A549 (cell line): Measurements from ENCODE around the gene MACC1. TPM values are rescaled to one million over a fixed set of nuclear protein-coding genes. Genes with fewer than 3 reads are reported as not detected.

Experiments used
- ATAC-seq, 2 experiments: fragments of 200-7000 bp in 1 of 2; fragments of >200 bp in 1 of 2; cut with Nextera tagmentation in 1 of 2; cut with Tn5 transposase in 1 of 2; 3 replicates each; pipeline versions ENCODE4 v1.8.0 to v1.9.1; 2018 to 2020; ENCODE audit warnings: mild to moderate bottlenecking in 1 of 2, moderate library complexity in 1 of 2
- CTCF ChIA-PET: fragments of 300-600 bp; sonication (Branson Sonifier 250); formaldehyde crosslinking; extraction: SDS; loops from one replicate; lab custom pipeline; 2021; ENCODE audit warnings: antibody characterized with exemption, inconsistent platforms; lab: Yijun Ruan, JAX
- POLR2A ChIA-PET: fragments of 350-600 bp; formaldehyde crosslinking; extraction: SDS; loops from one replicate; lab custom pipeline; 2021; ENCODE audit warnings: antibody characterized with exemption, inconsistent platforms; lab: Yijun Ruan, JAX
- DNase-seq, 2 experiments: peaks; one replicate each; pipeline versions ENCODE4 v3.0.0 to v3.0.0-alpha.2; 2011 to 2016; ENCODE audit warnings: low read depth in 1 of 2, low spot score in 1 of 2
- FAIRE-seq: peaks from 2 replicates; lab custom pipeline; 2011; peaks lifted over from hg19 to GRCh38; lab: Jason Lieb, UNC
- H3K27ac ChIP-seq, 2 experiments: fragments of >200 bp; sonication (Bioruptor Twin); formaldehyde crosslinking; 3 replicates each; pipeline ENCODE4 v1.5.1; 2016 to 2017
- H3K4me1 ChIP-seq: fragments of >200 bp; sonication (Bioruptor Twin); formaldehyde crosslinking; 3 replicates; pipeline ENCODE4 v1.6.1; 2016
- H3K4me2 ChIP-seq: fragments of >200 bp; sonication (Bioruptor Twin); formaldehyde crosslinking; 3 replicates; pipeline ENCODE4 v1.6.1; 2016
- H3K4me3 ChIP-seq: fragments of >200 bp; sonication (Bioruptor Twin); formaldehyde crosslinking; 3 replicates; pipeline ENCODE4 v1.5.1; 2016
- H3K9me3 ChIP-seq: fragments of >200 bp; sonication (Bioruptor Twin); formaldehyde crosslinking; 3 replicates; pipeline ENCODE4 v1.6.1; 2016
- BHLHE40 ChIP-seq: IDR thresholded peaks from 2 replicates; pipeline ENCODE4 v1.6.1; 2012; ENCODE audit warnings: low read depth, low read length, inconsistent platforms
- CBX2 ChIP-seq: fragments of 200-600 bp; sonication (generic); IDR thresholded peaks from 2 replicates; pipeline ENCODE4 v1.6.1; 2016; ENCODE audit warnings: low read depth, mild to moderate bottlenecking, borderline replicate concordance
- CBX8 ChIP-seq: fragments of 200-600 bp; sonication (generic); IDR thresholded peaks from 2 replicates; pipeline ENCODE4 v1.6.1; 2016
- CEBPB ChIP-seq, 2 experiments: fragments of >200 bp in 1 of 2; sonication (Bioruptor Twin) in 1 of 2; formaldehyde crosslinking in 1 of 2; IDR thresholded peaks; 2 replicates each; pipeline ENCODE4 v1.6.1; 2012 to 2016
- E2F6 ChIP-seq: IDR thresholded peaks from 2 replicates; pipeline ENCODE4 v1.6.1; 2012; ENCODE audit warnings: low read depth, borderline replicate concordance
- FOSB ChIP-seq: fragments of 250-450 bp; sonication (Bioruptor Pico); IDR thresholded peaks from 2 replicates; pipeline ENCODE4 v1.5.0; 2020; ENCODE audit warnings: mild to moderate bottlenecking, moderate library complexity
- FOSL2 ChIP-seq, 2 experiments: fragments of 450-650 bp in 1 of 2; fragments of >200 bp in 1 of 2; sonication (Bioruptor Twin) in 1 of 2; formaldehyde crosslinking; IDR thresholded peaks; 2 replicates each; pipeline versions ENCODE4 v1.5.0 to v1.6.1; 2016 to 2020; ENCODE audit warnings: mild to moderate bottlenecking in 1 of 2, moderate library complexity in 1 of 2
- FOXS1 ChIP-seq: fragments of 250-450 bp; sonication (Bioruptor Pico); IDR thresholded peaks from 2 replicates; pipeline ENCODE4 v1.5.0; 2020; ENCODE audit warnings: mild to moderate bottlenecking, moderate library complexity
- GATA3 ChIP-seq: IDR thresholded peaks from 2 replicates; pipeline ENCODE4 v1.6.1; 2012; ENCODE audit warnings: borderline replicate concordance
- HOXA7 ChIP-seq: fragments of 250-450 bp; sonication (Bioruptor Pico); IDR thresholded peaks from 2 replicates; pipeline ENCODE4 v1.5.0; 2020; ENCODE audit warnings: mild to moderate bottlenecking, moderate library complexity
- JUNB ChIP-seq: fragments of >200 bp; sonication (Bioruptor Twin); formaldehyde crosslinking; IDR thresholded peaks from 2 replicates; pipeline ENCODE4 v1.6.1; 2016
- MAFK ChIP-seq: fragments of 450-650 bp; IDR thresholded peaks from 2 replicates; pipeline ENCODE4 v1.6.1; 2014; ENCODE audit not compliant: partially characterized antibody
- NPAS2 ChIP-seq: fragments of 250-450 bp; sonication (Bioruptor Pico); IDR thresholded peaks from 2 replicates; pipeline ENCODE4 v1.8.0; 2022; ENCODE audit warnings: mild to moderate bottlenecking, moderate library complexity, borderline replicate concordance
- NR3C1 ChIP-seq: fragments of >200 bp; sonication (Bioruptor Twin); formaldehyde crosslinking; IDR thresholded peaks from 3 replicates; pipeline ENCODE4 v1.6.1; 2017
- RAD21 ChIP-seq, 2 experiments: fragments of >200 bp in 1 of 2; sonication (Bioruptor Twin) in 1 of 2; formaldehyde crosslinking in 1 of 2; IDR thresholded peaks in 1 of 2; conservative IDR thresholded peaks in 1 of 2; 2 replicates in 1 of 2; 3 replicates in 1 of 2; pipeline ENCODE4 v1.6.1; 2012 to 2018; ENCODE audit warnings: inconsistent platforms in 1 of 2
- RARB ChIP-seq: fragments of 250-450 bp; sonication (Bioruptor Pico); IDR thresholded peaks from 2 replicates; pipeline ENCODE4 v1.8.0; 2021; ENCODE audit warnings: mild to moderate bottlenecking, moderate library complexity
- RCOR1 ChIP-seq: fragments of 150-350 bp; IDR thresholded peaks from 2 replicates; pipeline ENCODE4 v1.6.1; 2014; ENCODE audit warnings: antibody characterized with exemption, low read length, low read depth
- ZC3H11A ChIP-seq: fragments of 450-650 bp; IDR thresholded peaks from 2 replicates; pipeline ENCODE4 v1.6.1; 2014; ENCODE audit warnings: antibody characterized with exemption, mild to moderate bottlenecking
- ZNF302 ChIP-seq: fragments of 250-450 bp; sonication (Bioruptor Pico); IDR thresholded peaks from 2 replicates; pipeline ENCODE4 v1.9.0; 2021; ENCODE audit warnings: inconsistent platforms, mild to moderate bottlenecking, moderate library complexity
- ZSCAN20 ChIP-seq: fragments of 250-450 bp; sonication (Bioruptor Pico); IDR thresholded peaks from 2 replicates; pipeline ENCODE4 v1.8.0; 2022; ENCODE audit warnings: mild to moderate bottlenecking, moderate library complexity
- WGBS: methylation state at CpG from one replicate; pipeline ENCODE4 v1.1.6; 2017; ENCODE audit errors: missing lambda C conversion rate; 5-methylcytosine and 5-hydroxymethylcytosine counted together
- polyA plus RNA-seq, 4 experiments: library from polyadenylated mRNA; depleted of rRNA in 3 of 4; stranded (reverse); fragments of >200 nt; fragmentation: RNase III in 1 of 4; extraction: RNeasy Plus Mini Kit Qiagen cat#74134 plus additional on column Dnase treatment in 1 of 4; gene quantifications; 2 replicates in 3 of 4; 3 replicates in 1 of 4; pipeline ENCODE4 v1.2.3, GENCODE V29; 2011 to 2017
- TF ChIP-seq, protein P1 (sequence below): fragments of 250-450 bp; sonication (Bioruptor Pico); IDR thresholded peaks from 2 replicates; pipeline ENCODE4 v1.5.0; 2021; ENCODE audit warnings: mild to moderate bottlenecking, moderate library complexity, borderline replicate concordance
- TF ChIP-seq, protein P2 (sequence below): fragments of 150-350 bp; IDR thresholded peaks from 2 replicates; pipeline ENCODE4 v1.6.1; 2014; ENCODE audit warnings: low read depth, mild to moderate bottlenecking, low read length
- TF ChIP-seq, protein P3 (sequence below): fragments of 450-650 bp; IDR thresholded peaks from 2 replicates; pipeline ENCODE4 v1.6.1; 2014; ENCODE audit warnings: antibody characterized with exemption

Gene MACC1
- polyA plus RNA-seq, 2 of the 4 experiments (the other 2 are of a cell fraction) = 0.01 TPM; not detected in 1

DNA sequence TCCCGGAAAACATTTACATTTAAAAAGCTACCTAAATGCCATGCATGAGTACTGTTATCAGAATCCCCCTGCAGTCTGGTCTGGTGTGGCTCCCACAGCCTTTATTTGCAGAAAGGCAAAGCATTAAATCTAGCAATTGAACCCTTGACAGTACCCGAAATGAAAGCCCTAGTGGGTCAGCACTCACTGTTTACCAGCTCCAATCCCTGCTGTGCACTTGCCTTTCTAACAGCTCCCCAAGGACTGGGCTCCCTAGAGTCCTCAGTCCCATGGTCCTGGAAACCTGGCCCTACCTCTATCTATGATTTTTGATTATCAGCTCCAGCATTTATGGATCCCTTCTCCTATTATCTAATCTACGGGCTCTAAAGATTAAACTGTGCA, 1.9 kb upstream of the MACC1 start (continued):
- TF ChIP-seq, protein P1, sequence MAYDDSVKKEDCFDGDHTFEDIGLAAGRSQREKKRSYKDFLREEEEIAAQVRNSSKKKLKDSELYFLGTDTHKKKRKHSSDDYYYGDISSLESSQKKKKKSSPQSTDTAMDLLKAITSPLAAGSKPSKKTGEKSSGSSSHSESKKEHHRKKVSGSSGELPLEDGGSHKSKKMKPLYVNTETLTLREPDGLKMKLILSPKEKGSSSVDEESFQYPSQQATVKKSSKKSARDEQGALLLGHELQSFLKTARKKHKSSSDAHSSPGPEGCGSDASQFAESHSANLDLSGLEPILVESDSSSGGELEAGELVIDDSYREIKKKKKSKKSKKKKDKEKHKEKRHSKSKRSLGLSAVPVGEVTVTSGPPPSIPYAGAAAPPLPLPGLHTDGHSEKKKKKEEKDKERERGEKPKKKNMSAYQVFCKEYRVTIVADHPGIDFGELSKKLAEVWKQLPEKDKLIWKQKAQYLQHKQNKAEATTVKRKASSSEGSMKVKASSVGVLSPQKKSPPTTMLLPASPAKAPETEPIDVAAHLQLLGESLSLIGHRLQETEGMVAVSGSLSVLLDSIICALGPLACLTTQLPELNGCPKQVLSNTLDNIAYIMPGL (CRISPR knock-in tag) = no peak

- Histone ChIP-seq H3K4me2 (no peak overlapping the region), H3K27ac (no peak overlapping the region)
- no peak for TF ChIP-seq GATA3
- TF ChIP-seq E2F6 = no peak
- TF ChIP-seq JUNB = no peak
- no peak for TF ChIP-seq RCOR1
- no peak for TF ChIP-seq NPAS2 (CRISPR knock-in tag)
- TF ChIP-seq, all 56 proteins: peak for 0
- H3K4me3 ChIP-seq = no peak overlapping the region
- no peak for FAIRE-seq
- POLR2A ChIA-PET = no interaction called here
- H3K4me1 ChIP-seq = peaks cover 5% of the 10 kb centered on the region; the same call in 1 of the 3 replicates
- ATAC-seq = no peak
- no peak for DNase-seq
- no peaks in the 10 kb centered on the region for H3K9me3 ChIP-seq
- CTCF ChIA-PET = interaction anchor here (0.9 to 1.4 kb wide), 3 partner anchors 86 to 471 kb away, joined by 3 to 5 read pairs (median 3); no protein-coding TSS in a partner anchor
Measured at GRCh38 chr7:20218279-20218678, 1.1 kb upstream of the MACC1 start.

- TF ChIP-seq NPAS2 (CRISPR knock-in tag) (no peak), CEBPB (IDR thresholded peaks at IDR 0.05) (no peak)
- no peak for ATAC-seq
- peaks cover 5% of the 10 kb centered on the region; the same call in 1 of the 3 replicates for H3K4me1 ChIP-seq
- ChIA-PET CTCF (interaction anchor here (0.6 to 1.2 kb wide), 3 partner anchors 14 to 255 kb away, joined by 3 read pairs; no protein-coding TSS in a partner anchor), POLR2A (no interaction called here)
- no peaks in the 10 kb centered on the region for H3K9me3 ChIP-seq
- DNase-seq = no peak
- H3K27ac ChIP-seq = no peak overlapping the region
- WGBS = 59% methylated on average over 1 of the region's 1 CpG
- H3K4me3 ChIP-seq = no peak overlapping the region
- no peak overlapping the region for H3K4me2 ChIP-seq
- no peak for FAIRE-seq
Measured at GRCh38 chr7:20216406-20217036, 663 bp downstream of the MACC1 start.

DNA sequence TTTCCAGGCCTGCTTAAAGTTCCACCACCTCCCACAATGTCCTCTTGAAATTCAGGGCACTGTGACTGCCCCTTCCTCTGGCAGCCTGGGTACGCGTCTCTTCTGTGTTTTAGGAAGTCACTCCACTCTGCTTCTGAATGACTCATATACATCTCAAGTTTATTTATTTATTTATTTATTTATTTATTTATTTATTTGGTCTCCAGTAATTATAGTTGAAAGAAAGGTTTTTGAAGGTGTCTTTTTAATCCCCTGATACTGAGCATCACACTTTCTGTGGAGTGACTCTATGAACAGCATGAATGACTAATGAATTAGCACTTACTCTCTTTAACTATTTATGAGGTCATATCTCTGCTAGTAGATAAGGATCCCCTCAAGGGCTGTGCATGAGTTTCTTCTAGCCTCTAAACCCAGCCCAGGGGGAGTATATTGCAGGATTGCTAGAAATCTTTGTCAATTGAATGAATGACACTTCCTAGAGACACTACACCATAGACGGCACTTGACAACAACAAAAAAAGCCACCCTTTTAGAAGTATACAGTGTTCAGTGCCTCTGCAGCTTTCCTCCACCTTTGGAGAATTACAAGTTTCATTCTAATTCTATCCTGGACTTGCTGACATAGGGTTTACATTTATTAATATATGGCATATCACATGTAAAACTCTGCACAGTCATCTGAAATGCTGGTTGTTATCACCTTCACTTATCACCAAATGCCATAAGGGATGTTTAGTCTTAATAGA, 2.1 kb downstream of the MACC1 start:
- WGBS = 86% methylated on average over 3 of the region's 3 CpGs
- DNase-seq = no peak
- Histone ChIP-seq H3K4me3 (no peak overlapping the region), H3K4me2 (no peak overlapping the region), H3K27ac (no peak overlapping the region), H3K9me3 (no peaks in the 10 kb centered on the region), H3K4me1 (peaks cover 5% of the 10 kb centered on the region; the same call in 1 of the 3 replicates)
- ChIA-PET CTCF (no interaction called here), POLR2A (no interaction called here)
- ATAC-seq = no peak
- TF ChIP-seq FOSL2 (IDR thresholded peaks at IDR 0.05) (no peak), FOSL2 (CRISPR knock-in tag; IDR thresholded peaks at IDR 0.05) (no peak), ZC3H11A (peak; percentile 41)
- no peak for FAIRE-seq

DNA sequence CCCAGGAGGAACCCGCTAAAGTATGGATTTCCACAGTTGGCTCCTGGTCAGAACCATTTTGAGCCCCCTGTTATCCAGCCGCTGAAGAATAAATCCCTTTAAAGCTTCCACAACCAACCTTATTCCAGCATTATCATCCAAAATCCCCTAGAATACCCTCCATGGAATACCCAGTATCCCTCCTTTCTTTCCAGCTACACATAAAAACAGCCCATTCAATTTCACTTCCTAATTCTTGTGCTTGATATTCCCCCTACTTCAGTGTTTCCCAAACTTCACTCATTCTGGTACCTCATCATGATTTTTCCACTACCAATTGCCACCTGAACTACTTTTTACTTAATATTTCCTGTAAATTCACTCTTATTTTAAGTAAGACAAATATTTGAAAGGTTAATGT, 3.1 kb downstream of the MACC1 start:
- CTCF ChIA-PET = interaction anchor here (0.6 kb wide), 1 partner anchor 120 kb away, joined by 3 read pairs; no protein-coding TSS in a partner anchor
- Histone ChIP-seq H3K27ac (no peak overlapping the region), H3K4me3 (no peak overlapping the region), H3K4me1 (no peaks in the 10 kb centered on the region)
- no peak for FAIRE-seq
- TF ChIP-seq CEBPB (IDR thresholded peaks at IDR 0.05) = no peak
- TF ChIP-seq ZSCAN20 (CRISPR knock-in tag) = no peak
- no peak for TF ChIP-seq HOXA7
- TF ChIP-seq, protein P2, sequence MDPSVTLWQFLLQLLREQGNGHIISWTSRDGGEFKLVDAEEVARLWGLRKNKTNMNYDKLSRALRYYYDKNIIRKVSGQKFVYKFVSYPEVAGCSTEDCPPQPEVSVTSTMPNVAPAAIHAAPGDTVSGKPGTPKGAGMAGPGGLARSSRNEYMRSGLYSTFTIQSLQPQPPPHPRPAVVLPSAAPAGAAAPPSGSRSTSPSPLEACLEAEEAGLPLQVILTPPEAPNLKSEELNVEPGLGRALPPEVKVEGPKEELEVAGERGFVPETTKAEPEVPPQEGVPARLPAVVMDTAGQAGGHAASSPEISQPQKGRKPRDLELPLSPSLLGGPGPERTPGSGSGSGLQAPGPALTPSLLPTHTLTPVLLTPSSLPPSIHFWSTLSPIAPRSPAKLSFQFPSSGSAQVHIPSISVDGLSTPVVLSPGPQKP = no peak
- no peak for TF ChIP-seq RARB (CRISPR knock-in tag)
- TF ChIP-seq BHLHE40 = no peak
- no peak for TF ChIP-seq NR3C1
- no peak for TF ChIP-seq FOSB (CRISPR knock-in tag)
- TF ChIP-seq FOXS1 (CRISPR knock-in tag) = no peak
- TF ChIP-seq MAFK = no peak
- TF ChIP-seq RAD21 (conservative IDR thresholded peaks at IDR 0.05 in 1 of 2, IDR thresholded peaks at IDR 0.05 in 1 of 2) = no peak
- TF ChIP-seq CBX2 = no peak
- TF ChIP-seq, protein P3, sequence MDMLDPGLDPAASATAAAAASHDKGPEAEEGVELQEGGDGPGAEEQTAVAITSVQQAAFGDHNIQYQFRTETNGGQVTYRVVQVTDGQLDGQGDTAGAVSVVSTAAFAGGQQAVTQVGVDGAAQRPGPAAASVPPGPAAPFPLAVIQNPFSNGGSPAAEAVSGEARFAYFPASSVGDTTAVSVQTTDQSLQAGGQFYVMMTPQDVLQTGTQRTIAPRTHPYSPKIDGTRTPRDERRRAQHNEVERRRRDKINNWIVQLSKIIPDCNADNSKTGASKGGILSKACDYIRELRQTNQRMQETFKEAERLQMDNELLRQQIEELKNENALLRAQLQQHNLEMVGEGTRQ = no peak
- TF ChIP-seq CBX8 = no peak
- TF ChIP-seq JUNB = no peak
- TF ChIP-seq ZNF302 (CRISPR knock-in tag) = no peak
- TF ChIP-seq, all 56 proteins: peak for 0
- Histone ChIP-seq H3K9me3 (0 out of 3 replicates have a peak, but pooled peaks cover 5% of the 10 kb centered on the region), H3K4me2 (no peak overlapping the region)
- no peak for DNase-seq
- ATAC-seq = no peak
- 44% methylated on average over 2 of the region's 2 CpGs for WGBS
- POLR2A ChIA-PET = no interaction called here
